HCT116 (cell line): ENCODE data around the gene NCBP3. TPM values are rescaled to one million over a fixed set of nuclear protein-coding genes. Genes with fewer than 3 reads are reported as not detected.

Experiments
- ATAC-seq: fragments of 200-7000 bp; cut with Tn5 transposase; 2 replicates; pipeline ENCODE4 v1.9.1; 2020; ENCODE audit warnings: mild to moderate bottlenecking, moderate library complexity
- BruUV-seq: library from RNA; stranded (reverse); fragments of 400-500 nt; replicated peaks from 2 replicates; lab custom pipeline; 2021; lab: Mats Ljungman, UMichigan
- CTCF ChIA-PET: fragments of 300-600 bp; sonication (Branson Sonifier 250); formaldehyde crosslinking; loops from one replicate; lab custom pipeline; 2021; ENCODE audit warnings: antibody characterized with exemption; lab: Charles Lee
- POLR2A ChIA-PET: fragments of 300-600, 350-600 bp; sonication (Branson Sonifier 250); formaldehyde crosslinking; loops from one replicate; lab custom pipeline; 2021; ENCODE audit warnings: antibody characterized with exemption; lab: Charles Lee
- RAD21 ChIA-PET, 2 experiments: fragments of 300-600 bp; sonication (Branson Sonifier 250); formaldehyde crosslinking; loops; one replicate each; lab custom pipeline; 2023; ENCODE audit warnings: low total read pairs in 2 of 2; ENCODE audit not compliant: uncharacterized antibody in 2 of 2, unreplicated experiment in 2 of 2, low non-redundant PET in 1 of 2; lab: Charles Lee
- DNase-seq: peaks from one replicate; pipeline ENCODE4 v3.0.0-alpha.2; 2010; ENCODE audit warnings: low read depth, low spot score
- H2AFZ ChIP-seq: fragments of 200-600 bp; shearing (Covaris generic), sonication (generic); 2 replicates; pipeline ENCODE4 v1.6.1; 2017; ENCODE audit warnings: low read depth, mixed run types, mixed read lengths, antibody characterized with exemption, low read length; ENCODE audit not compliant: poor library complexity, severe bottlenecking
- H3K27ac ChIP-seq: 2 replicates; pipeline ENCODE4 v1.5.1; 2012; ENCODE audit warnings: low read depth, low read length
- H3K27me3 ChIP-seq: fragments of 200-600 bp; sonication (generic); 2 replicates; pipeline ENCODE4 v1.6.1; 2016; ENCODE audit warnings: mixed run types, low read length, mixed read lengths; ENCODE audit not compliant: insufficient read depth
- H3K36me3 ChIP-seq, 2 experiments: fragments of 200-500 bp in 1 of 2; fragments of 200-600 bp in 1 of 2; sonication (Bioruptor generic) in 1 of 2; sonication (generic) in 1 of 2; 2 replicates each; pipeline versions ENCODE4 v1.5.1 to v1.6.1; 2014 to 2016; ENCODE audit warnings: low read length in 2 of 2, inconsistent platforms in 1 of 2, mixed read lengths in 1 of 2, mixed run types in 1 of 2; ENCODE audit not compliant: insufficient read depth in 2 of 2, control insufficient read depth in 1 of 2
- H3K4me1 ChIP-seq, 2 experiments: fragments of 200-600 bp in 1 of 2; sonication (generic) in 1 of 2; 2 replicates each; pipeline versions ENCODE4 v1.5.1 to v1.6.1; 2012 to 2017; ENCODE audit warnings: low read length in 2 of 2, inconsistent platforms in 1 of 2, mild to moderate bottlenecking in 1 of 2, mixed read lengths in 1 of 2, mixed run types in 1 of 2, moderate library complexity in 1 of 2; ENCODE audit not compliant: insufficient read depth in 2 of 2, control insufficient read depth in 1 of 2
- H3K4me2 ChIP-seq: fragments of 200-600 bp; sonication (generic); 2 replicates; pipeline ENCODE4 v1.6.1; 2017; ENCODE audit warnings: mixed run types, low read length, mixed read lengths
- H3K4me3 ChIP-seq, 2 experiments: fragments of 200-600 bp in 1 of 2; sonication (generic) in 1 of 2; replicated peaks in 1 of 2; 2 replicates each; pipeline ENCODE4 v1.5.1; 2011 to 2016; ENCODE audit warnings: low read length in 2 of 2, control low read depth in 1 of 2, low read depth in 1 of 2, mild to moderate bottlenecking in 1 of 2, mixed read lengths in 1 of 2, mixed run types in 1 of 2
- H3K79me2 ChIP-seq: fragments of 200-600 bp; sonication (generic); 2 replicates; pipeline ENCODE4 v1.6.1; 2017; ENCODE audit warnings: mild to moderate bottlenecking, mixed run types, low read length, moderate library complexity, mixed read lengths; ENCODE audit not compliant: insufficient read depth
- H3K9ac ChIP-seq: fragments of 200-600 bp; sonication (generic); 2 replicates; pipeline ENCODE4 v1.6.1; 2016; ENCODE audit warnings: low read length, mixed read lengths
- H3K9me2 ChIP-seq: fragments of 200-600 bp; sonication (generic), shearing (Covaris generic); 2 replicates; pipeline ENCODE4 v1.6.1; 2017; ENCODE audit warnings: mixed run types, mild to moderate bottlenecking, moderate library complexity; ENCODE audit not compliant: insufficient read depth
- H3K9me3 ChIP-seq, 2 experiments: fragments of 200-500 bp in 1 of 2; fragments of 200-600 bp in 1 of 2; sonication (Bioruptor generic) in 1 of 2; sonication (generic) in 1 of 2; 2 replicates each; pipeline ENCODE4 v1.6.1; 2014 to 2017; ENCODE audit warnings: low read length in 2 of 2, mixed read lengths in 2 of 2, inconsistent platforms in 1 of 2, low read depth in 1 of 2, mild to moderate bottlenecking in 1 of 2, mixed run types in 1 of 2, moderate library complexity in 1 of 2; ENCODE audit not compliant: control insufficient read depth in 1 of 2, insufficient read depth in 1 of 2
- H4K20me1 ChIP-seq: fragments of 200-600 bp; sonication (generic), shearing (Covaris generic); 2 replicates; pipeline ENCODE4 v1.6.1; 2017; ENCODE audit warnings: mixed run types, mild to moderate bottlenecking, moderate library complexity; ENCODE audit not compliant: insufficient read depth
- EGR1 ChIP-seq: IDR thresholded peaks from 2 replicates; pipeline ENCODE4 v1.6.1; 2012; ENCODE audit warnings: low read depth
- EZH2 ChIP-seq: fragments of 200-600 bp; sonication (generic); IDR thresholded peaks from 2 replicates; pipeline ENCODE4 v1.6.1; 2017; ENCODE audit warnings: antibody characterized with exemption, mixed run types
- FOSL1 ChIP-seq: IDR thresholded peaks from 2 replicates; pipeline ENCODE4 v1.6.1; 2012; ENCODE audit warnings: low read depth
- POLR2A ChIP-seq: IDR thresholded peaks from 2 replicates; pipeline ENCODE4 v1.7.0; 2011; ENCODE audit warnings: borderline replicate concordance; ENCODE audit not compliant: insufficient read depth, insufficient read length; ENCODE audit errors: extremely low read depth
- SIN3A ChIP-seq: IDR thresholded peaks from 2 replicates; pipeline ENCODE4 v1.6.1; 2012; ENCODE audit warnings: low read depth
- SRF ChIP-seq: IDR thresholded peaks from 2 replicates; pipeline ENCODE4 v1.6.1; 2012; ENCODE audit warnings: low read depth
- TCF7L2 ChIP-seq: IDR thresholded peaks from 2 replicates; pipeline ENCODE4 v1.7.0; 2011; ENCODE audit warnings: borderline replicate concordance, inconsistent platforms; ENCODE audit not compliant: insufficient read depth, insufficient read length; ENCODE audit errors: extremely low read depth
- ZFX ChIP-seq: fragments of 450-650 bp; IDR thresholded peaks from 2 replicates; pipeline ENCODE4 v1.6.1; 2017
- ZNF274 ChIP-seq: fragments of 200-500 bp; sonication (Bioruptor generic); IDR thresholded peaks from 2 replicates; pipeline ENCODE4 v1.6.1; 2014; ENCODE audit warnings: mild to moderate bottlenecking, low read depth, low read length, inconsistent platforms
- intact Hi-C: fragments of 100-400 bp; cut with micrococcal nuclease; formaldehyde crosslinking; loops from 2 replicates; pipeline ENCODE4 v1.10.0; 2022
- total RNA-seq: library from RNA; stranded (reverse); gene quantifications from one replicate; pipeline ENCODE4 v1.2.1, GENCODE V29; 2021; ENCODE audit not compliant: unreplicated experiment
- TF ChIP-seq, protein P1 (sequence below): IDR thresholded peaks from 2 replicates; pipeline ENCODE4 v1.6.1; 2012
- TF ChIP-seq, protein P2 (sequence below): IDR thresholded peaks from 2 replicates; pipeline ENCODE4 v1.6.1; 2012
- TF ChIP-seq, protein P3 (sequence below): IDR thresholded peaks from 2 replicates; pipeline ENCODE4 v1.6.1; 2012; ENCODE audit warnings: low read depth

NCBP3 gene
- total RNA-seq, 1 experiment from 2014 or later, result 46.5 TPM

DNA sequence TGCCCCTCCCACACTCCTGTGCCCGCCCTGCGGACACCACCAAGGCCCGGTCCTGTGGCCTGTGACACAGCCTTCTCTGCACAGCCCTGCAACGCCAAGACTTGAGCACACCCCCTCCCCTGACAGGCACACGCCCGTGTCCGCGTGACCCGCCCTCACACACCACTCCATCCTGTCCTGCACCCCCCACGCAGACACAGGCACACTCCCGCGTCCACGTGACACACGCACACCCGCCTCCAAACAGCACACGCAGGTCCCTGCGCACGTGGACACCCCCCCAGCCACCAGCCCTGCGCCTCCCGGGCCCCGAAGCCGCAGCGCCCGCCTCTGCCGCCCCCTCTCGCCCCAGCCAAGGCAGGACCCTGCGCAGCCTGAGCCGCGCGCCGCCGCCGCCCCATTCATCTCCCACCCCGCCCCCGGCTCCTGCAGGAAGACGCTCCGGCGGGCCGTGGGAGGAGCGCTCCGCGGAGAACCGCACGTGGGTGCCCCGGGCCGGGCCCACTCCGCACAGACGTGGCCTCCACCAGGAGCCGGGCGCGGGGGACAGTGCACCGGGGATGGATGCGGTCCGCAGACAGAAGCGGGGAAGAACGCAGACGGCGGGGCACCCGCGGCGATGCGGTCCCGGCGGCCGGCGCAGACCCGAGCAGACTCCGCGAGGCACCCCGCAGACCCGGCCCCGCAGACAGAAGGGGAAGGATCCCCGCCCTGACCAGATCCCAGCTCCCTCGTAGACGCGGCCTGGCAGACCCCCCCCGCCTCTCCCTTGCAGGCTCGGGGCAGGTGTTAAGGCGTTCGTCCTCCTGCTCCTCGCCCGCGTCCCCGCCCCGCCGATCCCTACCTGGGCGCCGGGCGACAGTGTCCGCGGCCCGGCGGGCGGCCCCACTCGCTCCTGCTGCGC, 46.3 kb upstream of the NCBP3 start:
- POLR2A ChIA-PET, result no interaction called here
- Histone ChIP-seq H3K9me3 (no peaks in the 10 kb centered on the region), H3K79me2 (peaks cover 5% of the 10 kb centered on the region; the same call in 1 of the 2 replicates), H2AFZ (no peak overlapping the region), H3K4me3 (peak overlapping the region; percentile 57 to 74), H3K9ac (peak overlapping the region; percentile 76), H3K27me3 (no peaks in the 10 kb centered on the region), H3K4me2 (peak overlapping the region; percentile 89), H3K27ac (peak overlapping the region; percentile 68; the same call in 1 of the 2 replicates), H4K20me1 (no peaks in the 10 kb centered on the region), H3K9me2 (no peaks in the 10 kb centered on the region), H3K36me3 (no peaks in the 10 kb centered on the region), H3K4me1 (peaks cover 57 to 73% of the 10 kb centered on the region in 2 experiments)
- no peak for DNase-seq
- TF ChIP-seq SRF, result no peak
- TF ChIP-seq TCF7L2, result no peak
- no peak for TF ChIP-seq POLR2A
- no peak for TF ChIP-seq FOSL1
- TF ChIP-seq, protein P1, sequence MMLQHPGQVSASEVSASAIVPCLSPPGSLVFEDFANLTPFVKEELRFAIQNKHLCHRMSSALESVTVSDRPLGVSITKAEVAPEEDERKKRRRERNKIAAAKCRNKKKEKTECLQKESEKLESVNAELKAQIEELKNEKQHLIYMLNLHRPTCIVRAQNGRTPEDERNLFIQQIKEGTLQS, result no peak
- TF ChIP-seq EGR1, result peak; percentile 39
- TF ChIP-seq, protein P2, sequence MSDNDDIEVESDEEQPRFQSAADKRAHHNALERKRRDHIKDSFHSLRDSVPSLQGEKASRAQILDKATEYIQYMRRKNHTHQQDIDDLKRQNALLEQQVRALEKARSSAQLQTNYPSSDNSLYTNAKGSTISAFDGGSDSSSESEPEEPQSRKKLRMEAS, result peak; percentile 90
- peak; percentile 33 for ATAC-seq
- BruUV-seq, result no TSS peak
- RAD21 ChIA-PET, result interaction anchor here in 1 of 2 experiments (1.0 kb wide), 1 partner anchor 22 kb away, joined by 3 read pairs; no protein-coding TSS in a partner anchor
- CTCF ChIA-PET, result interaction anchor here (0.8 to 1.7 kb wide), 4 partner anchors 22 to 48 kb away, joined by 3 to 5 read pairs (median 4); partner anchors contain the start of gene NCBP3
- intact Hi-C loops, result no loop called here

DNA sequence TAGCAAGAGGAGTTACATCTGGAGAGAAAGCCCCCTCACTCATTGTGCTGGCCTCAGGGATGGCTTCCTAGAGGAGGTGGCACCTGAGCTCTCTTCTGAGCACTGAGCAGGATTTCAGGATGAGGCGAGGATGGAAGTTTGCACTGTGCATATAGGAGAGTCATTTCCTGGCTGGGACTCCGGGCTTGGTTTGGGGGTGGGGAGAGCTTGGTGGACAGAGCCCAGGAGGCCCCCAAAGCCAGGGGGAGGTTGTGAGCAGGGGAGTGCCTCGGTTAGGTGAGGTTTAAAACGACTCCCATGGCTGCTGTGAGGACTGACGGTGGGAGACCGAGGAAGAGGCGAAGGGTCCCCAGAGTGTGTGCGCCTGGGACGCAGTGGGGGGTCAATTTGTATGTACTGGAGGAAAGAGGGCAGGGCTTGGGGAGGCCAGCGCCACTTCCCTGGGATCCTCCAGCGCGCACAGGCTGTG, 45.6 kb upstream of the NCBP3 start:
- Histone ChIP-seq H3K36me3 (no peaks in the 10 kb centered on the region), H3K9ac (peak overlapping the region; percentile 76), H3K4me2 (peak overlapping the region; percentile 89), H3K27me3 (no peaks in the 10 kb centered on the region), H2AFZ (no peak overlapping the region), H3K4me3 (peak overlapping the region; percentile 57 to 74), H4K20me1 (no peaks in the 10 kb centered on the region), H3K4me1 (peaks cover 64 to 80% of the 10 kb centered on the region in 2 experiments), H3K79me2 (peaks cover 12% of the 10 kb centered on the region; the same call in 1 of the 2 replicates), H3K9me2 (no peaks in the 10 kb centered on the region), H3K9me3 (no peaks in the 10 kb centered on the region), H3K27ac (peak overlapping the region; percentile 68; the same call in 1 of the 2 replicates)
- ATAC-seq, result no peak
- no peak for TF ChIP-seq ZNF274
- TF ChIP-seq EZH2, result no peak
- TF ChIP-seq ZFX, result no peak
- no peak for TF ChIP-seq SIN3A
- TF ChIP-seq, protein P3, sequence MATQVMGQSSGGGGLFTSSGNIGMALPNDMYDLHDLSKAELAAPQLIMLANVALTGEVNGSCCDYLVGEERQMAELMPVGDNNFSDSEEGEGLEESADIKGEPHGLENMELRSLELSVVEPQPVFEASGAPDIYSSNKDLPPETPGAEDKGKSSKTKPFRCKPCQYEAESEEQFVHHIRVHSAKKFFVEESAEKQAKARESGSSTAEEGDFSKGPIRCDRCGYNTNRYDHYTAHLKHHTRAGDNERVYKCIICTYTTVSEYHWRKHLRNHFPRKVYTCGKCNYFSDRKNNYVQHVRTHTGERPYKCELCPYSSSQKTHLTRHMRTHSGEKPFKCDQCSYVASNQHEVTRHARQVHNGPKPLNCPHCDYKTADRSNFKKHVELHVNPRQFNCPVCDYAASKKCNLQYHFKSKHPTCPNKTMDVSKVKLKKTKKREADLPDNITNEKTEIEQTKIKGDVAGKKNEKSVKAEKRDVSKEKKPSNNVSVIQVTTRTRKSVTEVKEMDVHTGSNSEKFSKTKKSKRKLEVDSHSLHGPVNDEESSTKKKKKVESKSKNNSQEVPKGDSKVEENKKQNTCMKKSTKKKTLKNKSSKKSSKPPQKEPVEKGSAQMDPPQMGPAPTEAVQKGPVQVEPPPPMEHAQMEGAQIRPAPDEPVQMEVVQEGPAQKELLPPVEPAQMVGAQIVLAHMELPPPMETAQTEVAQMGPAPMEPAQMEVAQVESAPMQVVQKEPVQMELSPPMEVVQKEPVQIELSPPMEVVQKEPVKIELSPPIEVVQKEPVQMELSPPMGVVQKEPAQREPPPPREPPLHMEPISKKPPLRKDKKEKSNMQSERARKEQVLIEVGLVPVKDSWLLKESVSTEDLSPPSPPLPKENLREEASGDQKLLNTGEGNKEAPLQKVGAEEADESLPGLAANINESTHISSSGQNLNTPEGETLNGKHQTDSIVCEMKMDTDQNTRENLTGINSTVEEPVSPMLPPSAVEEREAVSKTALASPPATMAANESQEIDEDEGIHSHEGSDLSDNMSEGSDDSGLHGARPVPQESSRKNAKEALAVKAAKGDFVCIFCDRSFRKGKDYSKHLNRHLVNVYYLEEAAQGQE, result no peak
- TF ChIP-seq FOSL1, result no peak
- TF ChIP-seq, protein P1, result no peak
- TF ChIP-seq POLR2A, result no peak
- TF ChIP-seq, protein P2, result no peak
- TF ChIP-seq EGR1, result no peak
- BruUV-seq, result no TSS peak
- intact Hi-C loops, result no loop called here
- RAD21 ChIA-PET, result no interaction called here
- no peak for DNase-seq
- CTCF ChIA-PET, result no interaction called here
- POLR2A ChIA-PET, result no interaction called here
